Loucy (cell line): ENCODE results near the gene STXBP6.

Experiments used
- EZH2phosphoT487 ChIP-seq: fragments of 200-600 bp; IDR thresholded peaks from 2 replicates; pipeline ENCODE4 v1.6.1; 2018; ENCODE audit warnings: antibody characterized with exemption, mild to moderate bottlenecking, moderate library complexity, borderline replicate concordance
- TF ChIP-seq, protein P1 (sequence below): fragments of 200-600 bp; sonication (generic); conservative IDR thresholded peaks from 2 replicates; pipeline ENCODE4 v1.5.1; 2014; ENCODE audit warnings: mild to moderate bottlenecking, antibody characterized with exemption, low read length

DNA sequence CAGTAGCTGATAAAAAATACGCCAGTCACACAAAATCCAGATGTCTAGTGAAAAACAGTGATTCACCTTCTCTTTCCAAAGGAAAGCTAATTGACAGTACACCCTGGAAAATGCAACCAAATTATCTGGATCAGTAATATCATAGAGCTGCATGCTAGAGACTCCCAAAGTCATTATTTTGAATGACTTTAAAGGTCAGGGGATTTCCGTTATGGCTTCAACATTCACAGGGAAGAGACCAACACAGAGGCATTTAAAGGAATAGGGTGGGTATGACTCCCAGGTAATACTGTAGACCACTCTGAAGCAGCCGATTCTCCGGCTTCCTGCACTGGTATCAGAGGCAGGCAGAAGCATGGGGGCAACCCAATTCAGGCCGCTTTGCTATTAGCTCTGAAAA lies 190.4 kb downstream of the STXBP6 start:
- TF ChIP-seq, protein P1, sequence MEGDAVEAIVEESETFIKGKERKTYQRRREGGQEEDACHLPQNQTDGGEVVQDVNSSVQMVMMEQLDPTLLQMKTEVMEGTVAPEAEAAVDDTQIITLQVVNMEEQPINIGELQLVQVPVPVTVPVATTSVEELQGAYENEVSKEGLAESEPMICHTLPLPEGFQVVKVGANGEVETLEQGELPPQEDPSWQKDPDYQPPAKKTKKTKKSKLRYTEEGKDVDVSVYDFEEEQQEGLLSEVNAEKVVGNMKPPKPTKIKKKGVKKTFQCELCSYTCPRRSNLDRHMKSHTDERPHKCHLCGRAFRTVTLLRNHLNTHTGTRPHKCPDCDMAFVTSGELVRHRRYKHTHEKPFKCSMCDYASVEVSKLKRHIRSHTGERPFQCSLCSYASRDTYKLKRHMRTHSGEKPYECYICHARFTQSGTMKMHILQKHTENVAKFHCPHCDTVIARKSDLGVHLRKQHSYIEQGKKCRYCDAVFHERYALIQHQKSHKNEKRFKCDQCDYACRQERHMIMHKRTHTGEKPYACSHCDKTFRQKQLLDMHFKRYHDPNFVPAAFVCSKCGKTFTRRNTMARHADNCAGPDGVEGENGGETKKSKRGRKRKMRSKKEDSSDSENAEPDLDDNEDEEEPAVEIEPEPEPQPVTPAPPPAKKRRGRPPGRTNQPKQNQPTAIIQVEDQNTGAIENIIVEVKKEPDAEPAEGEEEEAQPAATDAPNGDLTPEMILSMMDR: no peak
- no peak for TF ChIP-seq EZH2phosphoT487
